Stimulated activated CD8-positive, alpha-beta memory T cell treated with anti-CD3 and anti-CD28 coated beads, Interleukin-7, amount 100 ng/mL, for 1 hour (primary cell): ENCODE data around the gene ZMYND15.

Experiments used
- DNase-seq, 2 donors: peaks; one replicate each; pipeline ENCODE4 v3.0.0-alpha.2; 2020; ENCODE audit warnings: low read depth in 2 of 2

The ZMYND15 gene

DNA sequence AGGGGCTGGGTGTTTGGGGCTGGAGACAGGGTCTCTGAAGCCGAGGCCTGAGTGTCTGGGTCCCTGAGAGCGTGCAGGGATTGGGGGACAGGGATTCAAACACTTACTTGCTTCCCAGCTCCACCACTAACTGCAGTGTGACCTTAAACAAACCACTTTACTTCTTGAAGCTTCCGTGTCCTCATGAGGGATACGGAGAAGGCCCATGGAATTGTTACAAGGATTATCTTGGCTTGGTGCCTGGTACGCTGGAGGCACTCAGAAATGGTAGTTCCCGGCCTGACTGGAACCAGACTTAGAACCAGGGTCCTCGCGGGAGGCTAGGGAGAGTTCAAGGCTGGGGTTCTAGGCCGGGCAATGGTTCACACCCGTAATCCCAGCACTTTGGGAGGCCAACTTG is 3.0 kb downstream of the ZMYND15 start:
- no peak for DNase-seq

DNA sequence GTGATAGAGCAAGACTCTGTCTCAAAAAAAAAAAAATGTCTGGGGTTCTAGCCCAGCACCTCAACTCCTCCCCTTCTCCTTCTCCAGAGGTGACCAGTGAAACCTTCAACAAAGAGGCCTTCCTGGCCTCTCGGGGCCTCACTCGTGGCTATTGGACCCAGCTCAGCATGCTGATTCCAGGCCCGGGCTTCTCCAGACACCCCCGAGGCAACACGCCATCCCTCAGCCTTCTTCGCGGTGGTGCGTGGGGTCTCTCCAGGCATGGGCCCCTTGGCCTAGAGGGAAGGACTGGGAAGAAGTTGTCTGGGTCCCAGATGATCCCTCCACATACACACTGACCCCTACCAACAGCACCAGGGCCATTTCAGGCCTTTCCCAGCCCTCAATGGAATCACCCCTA is 3.6 kb downstream of the ZMYND15 start:
- DNase-seq: no peak

DNA sequence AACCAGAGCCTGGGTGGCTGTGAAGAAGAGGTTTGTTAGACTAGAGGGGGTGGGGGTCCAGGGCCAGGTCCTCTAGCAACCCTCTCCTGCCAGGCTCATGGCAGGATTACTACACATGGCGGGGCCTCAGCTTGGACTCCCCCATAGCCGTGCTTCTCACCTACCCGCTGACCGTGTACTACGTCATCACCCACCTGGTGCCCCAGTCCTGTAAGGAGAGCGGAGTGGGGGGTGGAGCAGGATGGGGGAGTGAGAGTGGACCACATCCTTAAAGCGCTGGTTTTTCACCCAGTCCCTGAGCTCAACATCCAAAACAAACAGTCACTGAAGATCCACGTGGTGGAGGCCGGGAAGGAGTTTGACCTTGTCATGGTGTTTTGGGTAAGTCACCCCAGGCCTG is 4.3 kb downstream of the ZMYND15 start:
- DNase-seq: no peak

DNA sequence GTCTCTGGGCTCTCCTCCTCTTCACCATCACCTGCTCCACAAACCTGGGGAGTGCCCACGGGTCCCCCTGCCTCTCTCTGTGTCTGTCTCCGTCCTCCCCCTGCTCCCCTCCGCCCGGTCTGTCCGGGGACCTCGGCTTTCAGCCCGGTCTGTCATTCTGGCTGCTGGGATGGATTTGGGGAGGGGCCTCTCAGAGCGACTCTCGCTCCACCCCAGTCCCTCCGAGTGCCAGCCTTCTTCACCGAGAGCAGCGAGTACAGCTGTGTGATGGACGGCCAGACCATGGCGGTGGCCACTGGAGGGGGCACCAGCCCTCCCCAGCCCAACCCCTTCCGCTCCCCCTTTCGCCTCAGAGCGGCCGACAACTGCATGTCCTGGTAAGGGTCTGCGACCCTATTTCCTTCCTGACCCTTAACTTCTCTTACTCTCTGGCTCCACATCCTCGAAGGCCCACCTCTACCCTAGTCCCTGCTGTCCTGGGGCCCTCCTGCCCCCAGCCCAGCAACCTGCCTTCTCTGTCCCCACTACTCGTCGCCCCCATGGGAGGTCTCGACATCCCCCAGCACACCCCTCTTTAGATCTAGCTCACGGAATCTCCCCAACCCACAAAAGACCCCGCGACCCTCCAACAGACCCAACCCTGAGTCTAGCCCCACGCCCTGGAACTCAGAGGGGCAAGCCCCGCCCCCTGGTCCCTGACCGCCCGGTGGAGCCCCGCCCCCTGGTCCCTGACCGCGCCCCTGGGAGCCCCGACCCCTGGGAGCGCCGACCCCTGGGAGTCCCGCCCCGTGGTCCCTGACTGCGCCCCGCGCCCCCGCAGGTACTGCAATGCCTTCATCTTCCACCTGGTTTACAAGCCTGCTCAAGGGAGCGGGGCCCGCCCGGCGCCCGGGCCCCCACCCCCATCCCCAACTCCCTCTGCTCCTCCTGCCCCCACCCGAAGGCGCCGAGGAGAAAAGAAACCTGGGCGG is 5.7 kb downstream of the ZMYND15 start:
- no peak for DNase-seq

DNA sequence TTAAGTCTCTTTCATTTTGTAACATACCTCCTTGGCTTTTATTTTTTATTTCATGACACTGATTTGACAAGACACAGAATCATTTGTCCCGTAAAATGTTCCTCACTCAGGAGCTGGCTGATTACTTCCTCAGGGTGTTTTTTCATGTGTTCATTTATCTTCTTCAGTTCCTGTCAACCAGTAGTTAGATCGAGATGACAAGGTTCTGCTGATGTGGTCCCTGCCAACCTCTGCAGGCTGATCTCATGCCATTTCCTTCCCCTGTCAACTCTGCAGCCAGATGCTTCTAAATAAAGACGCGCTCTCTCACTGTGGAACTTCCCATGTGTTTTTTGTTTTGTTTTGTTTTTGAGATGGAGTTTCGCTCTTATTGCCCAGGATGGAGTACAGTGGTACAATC is 8.2 kb downstream of the ZMYND15 start:
- DNase-seq: no peak

DNA sequence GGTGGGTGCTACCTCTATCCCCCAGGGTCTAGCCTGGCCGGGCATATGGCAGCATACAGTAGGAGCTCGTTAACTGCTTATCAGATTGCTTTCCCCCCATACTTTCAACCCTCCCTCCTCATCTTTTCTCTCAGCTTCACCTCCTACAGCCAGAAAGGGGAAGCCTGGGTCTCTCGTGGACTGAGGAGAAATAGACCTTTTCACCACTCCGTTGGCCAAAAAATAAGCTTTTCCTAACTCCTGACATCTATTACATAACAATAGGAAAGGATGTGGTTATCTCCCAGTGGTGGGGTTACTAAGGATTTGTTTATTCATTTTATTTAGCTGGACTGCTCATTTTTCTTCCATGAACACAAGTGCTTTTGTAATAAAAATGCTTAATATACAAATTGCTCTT is 9.1 kb downstream of the ZMYND15 start:
- no peak for DNase-seq

DNA sequence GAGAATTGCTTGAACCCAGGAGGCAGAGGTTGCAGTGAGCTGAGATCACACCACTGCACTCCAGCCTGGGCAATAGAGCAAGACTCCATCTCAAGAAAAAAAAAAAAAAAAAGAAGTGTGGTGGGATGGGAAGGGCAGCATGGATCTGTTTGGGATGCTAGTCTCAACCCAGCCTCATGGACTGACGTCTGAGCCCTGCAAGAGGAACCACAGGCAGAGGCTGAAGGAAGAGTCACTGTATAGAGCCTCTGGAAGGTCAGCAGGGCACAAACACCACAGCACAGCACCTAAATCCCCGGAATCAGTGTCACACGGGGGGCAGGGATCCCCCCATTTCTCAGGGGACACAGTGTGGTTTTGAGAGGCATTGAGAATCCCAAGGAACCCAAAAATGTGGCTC is 11.0 kb downstream of the ZMYND15 start:
- DNase-seq: no peak

DNA sequence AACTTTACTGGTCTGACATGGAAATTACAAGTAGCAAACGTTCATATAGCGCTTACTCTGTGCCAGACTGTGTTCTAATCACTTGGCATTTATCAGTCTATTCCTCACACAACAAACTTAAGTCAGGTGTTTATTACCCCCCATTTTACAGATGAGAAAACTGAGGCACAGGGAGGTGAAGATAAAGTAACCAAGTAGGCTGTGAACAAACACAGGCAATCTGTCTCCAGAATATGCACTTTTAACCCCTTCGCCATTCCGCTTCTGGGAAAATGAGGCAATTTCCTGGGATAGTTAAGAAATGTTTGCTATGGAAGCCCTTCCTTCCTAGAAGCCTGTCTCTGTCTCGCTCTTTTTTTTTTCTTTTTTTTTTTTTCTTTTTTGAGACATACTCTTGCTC is 12.3 kb downstream of the ZMYND15 start:
- no peak for DNase-seq

DNA sequence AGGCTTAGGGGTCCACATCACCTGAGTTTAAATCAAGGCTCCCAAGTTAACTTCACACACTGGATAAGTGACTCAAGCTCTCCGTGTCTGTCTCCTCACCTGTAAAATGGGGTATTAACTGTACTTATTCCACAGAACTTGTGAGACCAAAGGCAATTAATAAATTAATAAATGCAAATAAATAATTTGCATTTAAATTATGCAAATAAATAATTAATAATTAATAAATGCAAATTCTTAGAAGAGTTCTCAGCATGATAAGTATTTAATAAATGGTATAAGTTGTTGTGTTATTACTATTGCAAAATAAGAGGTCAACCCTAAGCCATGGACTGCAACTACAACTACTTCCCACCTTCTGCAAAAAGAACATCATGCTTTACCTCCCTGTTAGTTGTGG is 13.8 kb downstream of the ZMYND15 start:
- DNase-seq: no peak

DNA sequence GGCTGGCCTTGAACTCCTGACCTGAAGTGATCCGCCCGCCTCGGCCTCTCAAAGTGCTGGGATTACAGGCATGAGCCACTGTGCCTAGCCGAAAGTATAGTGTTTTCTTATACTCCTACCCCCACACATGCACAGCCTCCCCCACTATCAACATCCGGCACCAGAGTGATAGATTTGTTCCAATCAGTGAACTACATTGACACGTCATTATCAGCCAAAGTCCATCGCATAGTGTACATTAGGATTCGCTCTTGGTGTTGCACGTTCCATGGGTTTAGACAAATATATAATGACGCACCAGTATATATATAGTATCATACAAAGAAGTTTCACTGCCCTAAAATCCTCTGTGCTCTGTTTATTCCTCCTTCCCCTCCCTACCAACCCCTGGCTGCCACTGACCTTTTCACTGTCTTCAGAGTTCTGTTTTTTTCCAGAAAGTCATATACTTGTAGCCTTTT is 20.2 kb downstream of the ZMYND15 start:
- no peak for DNase-seq

DNA sequence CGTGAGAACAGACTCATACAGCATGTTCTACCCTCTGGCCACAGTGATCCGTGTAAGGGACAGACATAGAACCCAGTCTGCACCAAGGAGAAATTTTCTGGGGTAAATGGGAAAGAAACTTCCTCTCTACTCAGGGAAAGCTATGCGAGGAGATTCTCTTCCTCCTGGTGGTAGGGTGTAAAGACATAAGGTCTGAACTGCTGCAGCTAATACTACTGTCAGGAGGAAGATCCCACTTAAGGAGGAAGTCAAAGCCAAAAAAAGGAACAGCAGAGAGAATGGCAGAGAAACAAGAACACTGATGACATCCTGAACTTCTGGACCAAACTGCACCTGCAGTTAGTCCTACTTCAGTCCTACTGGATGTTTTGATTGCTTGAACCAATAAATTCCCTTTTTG is 25.0 kb downstream of the ZMYND15 start:
- DNase-seq: no peak

DNA sequence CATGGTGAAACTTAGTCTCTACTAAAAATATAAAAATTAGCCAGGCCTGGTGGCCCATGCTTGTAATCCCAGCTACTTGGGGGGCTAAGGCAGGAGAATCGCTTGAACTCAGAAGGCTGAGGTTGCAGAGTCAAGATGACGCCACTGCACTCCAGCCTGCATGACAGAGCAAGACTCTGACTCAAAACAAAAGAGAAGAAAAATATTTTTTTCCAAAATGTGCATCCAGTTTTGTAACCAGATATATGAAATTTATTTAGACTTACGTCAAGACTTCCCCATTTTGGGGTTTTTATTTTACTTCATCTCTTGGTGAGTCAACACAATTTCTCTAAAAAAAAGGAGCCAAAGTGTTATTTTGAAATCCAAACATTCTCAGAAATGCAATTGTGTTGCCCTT is 26.6 kb downstream of the ZMYND15 start:
- DNase-seq: no peak

DNA sequence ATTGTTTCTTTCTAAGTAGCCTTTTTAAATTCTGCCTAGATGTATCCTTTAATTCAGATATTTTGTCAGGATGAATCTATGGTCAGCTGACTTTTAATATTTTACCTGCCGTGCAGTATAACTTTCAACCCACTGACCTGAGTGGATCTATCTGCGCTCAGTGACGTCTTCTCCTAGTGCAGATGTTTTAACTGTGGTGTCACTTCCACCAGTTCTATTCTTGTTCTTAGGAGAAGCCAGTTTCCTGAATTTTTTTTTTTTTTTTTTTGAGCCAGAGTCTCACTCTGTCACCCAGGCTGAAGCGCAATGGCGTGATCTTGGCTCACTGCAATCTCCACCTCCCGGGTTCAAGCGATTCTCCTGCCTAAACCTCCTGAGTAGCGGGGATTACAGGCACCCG is 27.1 kb downstream of the ZMYND15 start:
- no peak for DNase-seq

DNA sequence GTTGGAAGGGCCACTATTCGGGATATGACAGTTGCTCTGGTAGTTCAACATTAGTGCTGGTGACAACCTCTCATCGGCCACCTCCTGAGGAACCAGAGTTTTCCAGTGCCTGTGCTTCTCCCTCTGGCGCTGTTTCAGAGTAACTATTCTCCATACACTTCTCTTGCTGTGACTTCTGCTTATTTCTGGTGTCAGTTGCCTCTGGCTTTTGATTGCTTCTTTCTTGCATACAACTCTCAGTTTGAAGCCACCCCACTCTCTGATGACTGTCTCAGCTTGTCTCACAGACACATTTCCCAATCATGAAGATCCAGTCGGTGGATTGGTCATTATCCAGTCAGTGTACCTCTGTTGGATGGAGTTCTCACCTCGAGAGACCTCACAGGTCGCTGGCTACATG is 28.7 kb downstream of the ZMYND15 start:
- DNase-seq: no peak

DNA sequence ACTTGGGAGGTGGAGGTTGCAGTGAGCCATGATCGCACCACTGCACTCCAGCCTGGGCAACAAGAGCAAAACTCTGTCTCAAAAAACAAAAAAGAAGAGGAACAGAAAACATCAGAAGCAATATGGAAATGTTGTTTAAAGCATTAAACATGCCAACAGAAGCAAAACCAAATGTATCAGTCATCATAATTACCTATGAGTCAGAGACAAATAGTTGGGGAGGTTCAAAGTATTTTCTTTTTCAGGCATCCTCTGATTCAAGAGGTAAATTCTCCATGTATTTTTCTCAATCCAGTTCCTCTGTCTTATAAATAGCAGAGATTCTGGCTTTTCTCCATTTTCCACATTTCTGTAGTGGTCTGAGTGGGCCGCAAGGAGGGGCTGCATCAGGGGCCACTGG is 30.0 kb downstream of the ZMYND15 start:
- DNase-seq: no peak

DNA sequence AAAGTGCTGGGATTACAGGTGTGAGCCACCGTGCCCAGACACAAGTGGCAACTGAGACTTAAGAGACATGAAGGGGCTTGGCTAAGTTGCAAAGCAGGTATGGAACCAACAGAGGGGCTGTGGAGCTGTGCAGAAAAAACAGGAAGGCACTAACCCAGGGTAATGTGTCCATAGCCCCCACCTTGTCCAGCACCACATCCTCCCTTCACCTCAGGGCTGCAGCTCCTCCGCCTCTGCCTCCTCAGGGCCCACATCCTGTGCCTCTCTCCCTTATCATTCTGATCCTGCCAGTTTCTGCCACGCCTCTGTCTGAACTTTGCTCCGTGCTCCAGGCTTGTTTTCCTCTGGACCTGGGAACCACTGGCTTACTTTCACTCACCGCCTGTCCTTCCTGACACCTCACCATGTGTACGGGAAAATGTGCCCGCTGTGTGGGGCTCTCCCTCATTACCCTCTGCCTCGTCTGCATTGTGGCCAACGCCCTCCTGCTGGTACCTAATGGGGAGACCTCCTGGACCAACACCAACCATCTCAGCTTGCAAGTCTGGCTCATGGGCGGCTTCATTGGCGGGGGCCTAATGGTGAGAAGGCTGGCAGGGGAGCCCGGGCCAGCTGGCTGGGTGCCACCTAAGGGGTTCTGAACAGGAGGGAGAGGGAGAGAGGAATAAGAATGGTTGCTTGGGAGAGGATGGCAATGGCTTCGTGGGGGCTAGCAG is 32.0 kb downstream of the ZMYND15 start, which contains the start of gene TM4SF5:
TSS of gene TM4SF5 (plus strand) at position 368 of the 716 bp plus-strand sequence. CDS start at position 405, 37 bp downstream.
- DNase-seq: no peak

DNA sequence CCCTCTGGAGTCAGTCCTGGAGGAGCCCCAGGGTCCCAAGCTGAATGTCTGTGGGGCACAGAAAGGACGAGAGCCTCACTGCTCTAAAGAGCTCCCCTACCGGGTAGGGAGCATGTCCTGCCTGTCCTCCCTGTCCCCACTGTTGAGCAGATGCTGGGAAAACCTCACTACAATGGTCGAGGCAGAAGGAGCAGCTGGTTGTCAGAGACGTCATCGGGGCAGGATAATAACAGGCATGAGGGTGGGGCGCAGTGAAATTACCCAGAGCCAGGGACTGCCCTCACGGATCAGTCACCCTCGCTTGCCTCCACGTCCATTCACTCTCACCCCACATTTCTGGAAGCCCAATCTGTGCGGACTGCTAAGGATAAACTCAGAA is 32.6 kb downstream of the ZMYND15 start:
- no peak for DNase-seq

DNA sequence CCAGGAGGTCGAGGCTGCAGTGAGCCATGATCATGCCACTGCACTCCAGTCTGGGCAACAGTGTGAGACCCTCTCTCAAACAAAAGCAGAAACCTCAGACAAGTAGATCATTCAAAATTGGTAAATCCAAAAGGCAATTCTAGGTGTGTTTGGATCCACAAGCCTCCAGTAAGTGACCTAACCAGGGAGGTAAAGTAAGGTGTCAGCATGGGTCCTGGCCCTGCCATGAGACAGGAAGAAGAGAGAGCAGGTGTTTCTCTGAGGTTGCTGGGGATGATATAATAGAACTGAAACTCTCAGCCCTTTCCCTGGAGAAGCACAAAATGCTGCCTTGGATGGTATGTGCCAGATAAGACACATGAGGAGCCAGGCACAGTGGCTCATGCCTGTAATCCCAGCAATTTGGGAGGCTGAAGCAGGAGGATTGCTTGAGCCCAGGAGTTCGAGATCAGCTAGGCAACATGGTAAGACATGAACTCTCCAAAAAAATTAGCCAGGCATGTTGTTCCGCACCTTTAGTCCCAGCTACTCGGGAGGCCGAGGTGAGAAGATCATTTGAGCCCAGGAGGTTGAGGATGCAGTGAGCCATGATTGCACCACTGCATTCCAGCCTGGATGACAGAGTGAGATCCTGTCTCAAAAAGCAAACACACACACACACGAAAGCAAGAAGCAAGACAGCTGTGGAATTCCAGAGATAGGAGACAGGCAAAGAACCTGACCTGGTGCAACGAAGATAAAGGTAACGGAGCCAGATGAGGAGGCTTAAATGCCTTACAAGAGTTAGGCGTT is 38.5 kb downstream of the ZMYND15 start:
- DNase-seq: no peak

DNA sequence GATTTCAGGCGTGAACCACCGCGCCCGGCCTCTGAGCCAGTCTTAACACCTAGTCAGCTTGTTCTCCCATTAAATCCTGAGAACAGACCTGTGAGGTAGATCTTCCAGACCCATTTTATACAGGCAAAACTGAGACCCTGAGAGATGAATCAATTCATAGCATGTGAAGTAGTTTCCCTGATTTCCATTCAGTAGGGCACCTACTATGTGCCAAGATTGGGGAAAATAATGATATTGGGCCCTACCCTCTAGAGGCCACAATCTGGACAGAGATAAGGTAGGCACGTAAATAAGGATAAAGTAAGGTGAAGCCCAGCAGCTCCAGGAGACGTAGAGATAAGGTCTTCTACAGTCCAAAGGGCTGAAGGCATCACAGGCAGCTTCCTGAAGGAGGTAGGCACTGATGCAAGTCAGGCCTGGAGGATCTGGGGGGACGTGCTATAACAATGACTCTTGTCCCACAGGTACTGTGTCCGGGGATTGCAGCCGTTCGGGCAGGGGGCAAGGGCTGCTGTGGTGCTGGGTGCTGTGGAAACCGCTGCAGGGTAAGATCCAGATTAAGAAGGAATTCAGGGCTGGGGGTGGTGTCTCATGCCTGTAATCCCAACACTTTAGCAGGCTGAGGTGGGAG is 40.8 kb downstream of the ZMYND15 start:
- no peak for DNase-seq

DNA sequence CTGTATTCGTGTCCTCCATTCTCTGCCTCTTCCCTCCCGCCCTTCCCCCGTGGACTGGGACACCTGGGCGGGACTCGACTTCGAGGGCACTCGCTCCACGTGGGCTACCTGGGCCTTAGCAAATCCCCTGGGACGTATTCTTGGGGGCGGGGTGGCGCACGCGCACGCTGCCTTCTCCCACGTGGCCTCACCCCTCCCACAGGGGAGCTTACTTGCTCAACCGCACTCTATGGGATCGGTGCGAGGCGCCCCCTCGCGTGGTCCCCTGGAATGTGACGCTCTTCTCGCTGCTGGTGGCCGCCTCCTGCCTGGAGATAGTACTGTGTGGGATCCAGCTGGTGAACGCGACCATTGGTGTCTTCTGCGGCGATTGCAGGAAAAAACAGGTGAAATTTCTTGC is 43.0 kb downstream of the ZMYND15 start:
- no peak for DNase-seq

DNA sequence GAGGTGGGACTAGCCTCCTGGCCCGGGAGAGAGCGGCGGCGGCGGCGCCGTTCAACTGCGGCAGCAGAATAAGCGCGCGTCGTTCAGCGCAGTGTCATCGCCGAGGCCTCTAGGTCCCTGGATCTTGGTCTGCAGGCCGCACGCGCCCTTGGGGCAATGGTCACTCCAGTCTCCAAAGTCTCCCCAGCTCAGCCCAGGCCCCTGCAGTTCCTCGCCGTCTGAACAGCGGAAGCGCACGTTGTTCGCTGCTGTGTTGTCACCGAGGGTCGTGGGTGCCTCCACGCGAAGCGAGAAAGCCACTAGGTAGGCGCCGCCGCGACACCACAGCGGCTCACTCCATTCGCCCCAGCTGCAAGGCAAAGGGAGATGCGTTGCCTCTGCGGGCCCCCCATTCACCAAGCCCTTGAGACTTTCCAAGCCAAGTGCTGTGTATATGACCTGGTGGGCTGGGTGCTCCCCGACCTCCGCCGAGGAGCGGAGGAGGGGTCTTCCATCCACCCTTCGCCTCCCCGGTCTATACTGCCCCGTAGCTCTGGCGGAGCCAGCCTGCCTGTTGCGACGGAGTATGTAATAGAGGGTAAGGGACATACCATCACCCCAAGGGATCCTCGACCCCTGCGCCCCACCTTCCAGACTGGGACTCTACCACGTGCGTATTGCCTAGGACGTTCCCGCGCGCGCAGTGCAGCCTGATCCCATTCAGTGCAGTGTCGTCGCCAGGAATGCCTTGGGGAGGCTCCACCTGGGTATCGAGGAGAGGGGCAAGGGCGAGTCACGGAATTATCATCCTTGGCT is 45.9 kb downstream of the ZMYND15 start:
- DNase-seq: no peak
